NCI-H2107 treated with DMSO at 0.1 percent for 48 hours (cell line): ENCODE results near the gene UGGT1.
A peak's percentile ranks its signal among the peaks of the same experiment; 100 is the strongest.

ENCODE experiments used
- DNase-seq: peaks from one replicate; lab custom pipeline; 2025; ENCODE audit not compliant: unreplicated experiment; lab: John Stamatoyannopoulos, UW

UGGT1 gene, protein sequence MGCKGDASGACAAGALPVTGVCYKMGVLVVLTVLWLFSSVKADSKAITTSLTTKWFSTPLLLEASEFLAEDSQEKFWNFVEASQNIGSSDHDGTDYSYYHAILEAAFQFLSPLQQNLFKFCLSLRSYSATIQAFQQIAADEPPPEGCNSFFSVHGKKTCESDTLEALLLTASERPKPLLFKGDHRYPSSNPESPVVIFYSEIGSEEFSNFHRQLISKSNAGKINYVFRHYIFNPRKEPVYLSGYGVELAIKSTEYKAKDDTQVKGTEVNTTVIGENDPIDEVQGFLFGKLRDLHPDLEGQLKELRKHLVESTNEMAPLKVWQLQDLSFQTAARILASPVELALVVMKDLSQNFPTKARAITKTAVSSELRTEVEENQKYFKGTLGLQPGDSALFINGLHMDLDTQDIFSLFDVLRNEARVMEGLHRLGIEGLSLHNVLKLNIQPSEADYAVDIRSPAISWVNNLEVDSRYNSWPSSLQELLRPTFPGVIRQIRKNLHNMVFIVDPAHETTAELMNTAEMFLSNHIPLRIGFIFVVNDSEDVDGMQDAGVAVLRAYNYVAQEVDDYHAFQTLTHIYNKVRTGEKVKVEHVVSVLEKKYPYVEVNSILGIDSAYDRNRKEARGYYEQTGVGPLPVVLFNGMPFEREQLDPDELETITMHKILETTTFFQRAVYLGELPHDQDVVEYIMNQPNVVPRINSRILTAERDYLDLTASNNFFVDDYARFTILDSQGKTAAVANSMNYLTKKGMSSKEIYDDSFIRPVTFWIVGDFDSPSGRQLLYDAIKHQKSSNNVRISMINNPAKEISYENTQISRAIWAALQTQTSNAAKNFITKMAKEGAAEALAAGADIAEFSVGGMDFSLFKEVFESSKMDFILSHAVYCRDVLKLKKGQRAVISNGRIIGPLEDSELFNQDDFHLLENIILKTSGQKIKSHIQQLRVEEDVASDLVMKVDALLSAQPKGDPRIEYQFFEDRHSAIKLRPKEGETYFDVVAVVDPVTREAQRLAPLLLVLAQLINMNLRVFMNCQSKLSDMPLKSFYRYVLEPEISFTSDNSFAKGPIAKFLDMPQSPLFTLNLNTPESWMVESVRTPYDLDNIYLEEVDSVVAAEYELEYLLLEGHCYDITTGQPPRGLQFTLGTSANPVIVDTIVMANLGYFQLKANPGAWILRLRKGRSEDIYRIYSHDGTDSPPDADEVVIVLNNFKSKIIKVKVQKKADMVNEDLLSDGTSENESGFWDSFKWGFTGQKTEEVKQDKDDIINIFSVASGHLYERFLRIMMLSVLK (N-terminal part only)

GRCh38 chr2:128090945-128091725 lies at the start of gene UGGT1:
TSS of gene UGGT1 (plus strand) at chr2:128091200. CDS start at chr2:128091358, 158 bp downstream.
- peak; percentile 85 for DNase-seq

DNA sequence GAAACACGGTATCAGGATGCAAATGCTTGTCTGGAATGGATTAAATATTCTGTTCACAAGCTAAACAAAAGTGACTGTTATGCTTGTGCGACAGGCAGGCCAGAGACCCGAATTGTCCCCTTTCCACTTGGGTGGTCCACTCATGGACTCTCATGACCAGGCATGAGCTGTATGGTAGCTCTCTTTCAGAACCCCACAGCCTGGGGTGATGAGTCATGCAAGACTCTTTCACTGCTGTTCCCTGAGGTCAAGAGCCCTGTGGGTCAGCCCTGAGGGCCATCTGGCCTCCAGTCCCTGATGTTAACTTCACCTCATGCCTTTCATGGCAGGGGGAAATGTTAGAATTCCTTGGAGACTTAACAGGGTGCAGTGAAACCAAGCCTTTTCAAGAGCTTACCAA lies 49.4 kb upstream of the UGGT1 start:
- no peak for DNase-seq

DNA sequence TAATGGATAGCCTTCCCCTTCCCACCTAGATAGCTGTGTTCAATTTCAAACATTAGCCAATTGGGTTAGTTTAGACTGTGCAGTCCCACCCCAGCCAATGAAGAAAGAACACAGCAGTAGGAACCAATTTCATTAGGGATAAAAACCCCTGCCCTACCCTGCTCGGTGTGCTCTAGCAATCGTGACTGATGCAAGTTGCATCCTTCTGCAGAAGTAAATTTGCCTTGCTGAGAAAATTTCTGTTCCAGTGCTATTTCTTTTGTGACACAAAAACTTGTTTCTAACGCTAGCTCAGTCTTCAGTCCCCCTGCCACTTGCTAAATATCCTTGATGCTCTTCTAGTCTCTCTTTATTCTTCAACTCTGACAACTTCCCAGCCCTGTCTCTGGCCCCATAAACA lies 48.0 kb upstream of the UGGT1 start:
- no peak for DNase-seq

- no peak for DNase-seq
These were observed 37.7 kb upstream of the UGGT1 start for GRCh38 chr2:128053331-128053730.

GRCh38 chr2:128054104-128054885 lies 36.7 kb upstream of the UGGT1 start:
- DNase-seq: no peak

DNA sequence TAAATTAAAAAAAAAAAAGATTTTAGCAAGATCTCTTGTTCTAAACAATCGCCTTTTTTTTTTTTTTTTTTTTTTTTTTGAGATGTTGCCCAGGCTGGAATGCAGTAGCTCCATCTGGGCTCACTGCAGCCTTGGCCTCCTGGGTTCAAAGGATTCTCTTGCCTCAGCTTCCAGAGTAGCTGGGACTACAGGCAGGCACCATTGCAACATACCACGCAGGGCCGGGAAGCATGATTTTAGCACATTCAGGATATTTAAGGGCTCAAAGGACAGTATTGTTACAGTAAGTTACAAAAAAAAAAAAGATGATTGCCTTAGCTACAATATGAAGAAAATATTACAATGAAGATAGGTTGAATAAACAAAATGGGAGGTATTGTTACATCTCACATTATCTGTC lies 33.7 kb upstream of the UGGT1 start:
- DNase-seq: no peak

DNA sequence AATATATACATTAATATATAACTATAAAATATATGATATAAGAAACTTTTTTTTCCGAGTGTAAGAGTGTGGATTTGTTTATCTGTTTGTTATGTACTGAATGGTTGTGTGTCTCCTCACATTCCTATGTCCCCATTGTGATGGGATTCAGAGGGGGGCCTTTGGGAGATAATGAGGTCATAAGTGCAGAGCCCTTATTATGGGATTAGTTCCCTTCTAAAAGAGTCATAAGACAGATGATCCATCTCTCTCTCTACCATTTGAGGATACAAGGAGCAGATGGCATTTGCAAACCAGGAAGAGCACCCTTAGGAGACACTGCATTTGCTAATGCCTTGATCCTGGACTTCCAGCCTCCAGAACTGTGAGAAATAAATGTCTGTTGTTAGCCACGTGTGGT lies 32.9 kb upstream of the UGGT1 start:
- DNase-seq: no peak

GRCh38 chr2:128062571-128062970 lies 28.4 kb upstream of the UGGT1 start:
- DNase-seq: no peak

- DNase-seq: no peak
These were observed 26.6 kb upstream of the UGGT1 start for GRCh38 chr2:128064353-128064752.

- no peak for DNase-seq
These were observed 21.2 kb upstream of the UGGT1 start for GRCh38 chr2:128069769-128070168.

DNA sequence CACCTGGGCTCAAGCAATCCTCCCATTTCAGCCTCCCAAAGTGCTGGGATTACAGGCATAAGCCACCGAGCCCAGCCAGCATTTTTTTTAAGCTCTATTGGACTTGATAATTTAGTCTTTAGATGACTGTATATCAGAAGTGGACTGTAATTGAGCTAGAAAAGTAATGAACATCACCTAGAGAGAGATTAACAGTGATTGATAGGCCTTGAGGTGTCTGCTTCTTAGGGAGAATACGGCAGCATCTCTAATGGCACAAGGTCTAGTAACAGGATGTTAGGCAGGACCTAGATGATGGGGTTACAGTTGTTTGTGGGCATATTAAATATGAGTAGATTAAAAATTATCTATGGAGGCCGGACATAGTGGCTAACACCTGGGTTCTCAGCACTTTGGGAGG lies 17.7 kb upstream of the UGGT1 start:
- no peak for DNase-seq

- no peak for DNase-seq
These were observed 14.4 kb upstream of the UGGT1 start for GRCh38 chr2:128076461-128077106.

DNA sequence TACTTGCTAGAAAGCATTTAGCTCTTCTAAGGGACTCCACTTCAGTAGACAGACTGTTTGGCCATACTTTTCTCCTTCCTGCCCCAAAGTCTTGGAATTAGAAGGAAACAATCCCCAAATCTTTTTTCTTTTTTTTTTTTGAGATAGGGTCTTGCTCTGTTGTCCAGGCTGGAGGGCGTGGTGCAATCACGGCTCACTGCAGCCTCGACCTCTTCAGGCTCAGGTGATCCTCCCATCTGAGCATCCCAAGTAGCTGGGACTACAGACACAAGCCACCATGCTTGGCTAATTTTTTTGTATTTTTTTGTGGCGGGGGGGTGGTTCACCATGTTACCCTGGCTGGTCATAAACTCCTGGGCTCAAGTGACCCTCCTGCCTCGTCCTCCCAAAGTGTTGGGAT lies 6.2 kb upstream of the UGGT1 start:
- no peak for DNase-seq

- no peak for DNase-seq
These were observed 4.8 kb upstream of the UGGT1 start for GRCh38 chr2:128086244-128086643.

- DNase-seq: peak; percentile 1
These were observed 440 bp upstream of the UGGT1 start for GRCh38 chr2:128090575-128090944.

GRCh38 chr2:128091726-128092080 lies 703 bp downstream of the UGGT1 start:
- peak; percentile 18 for DNase-seq

- DNase-seq: no peak
These were observed 1.7 kb downstream of the UGGT1 start for GRCh38 chr2:128092656-128093055.

- no peak for DNase-seq
These were observed 2.8 kb downstream of the UGGT1 start for GRCh38 chr2:128093762-128094161.

DNA sequence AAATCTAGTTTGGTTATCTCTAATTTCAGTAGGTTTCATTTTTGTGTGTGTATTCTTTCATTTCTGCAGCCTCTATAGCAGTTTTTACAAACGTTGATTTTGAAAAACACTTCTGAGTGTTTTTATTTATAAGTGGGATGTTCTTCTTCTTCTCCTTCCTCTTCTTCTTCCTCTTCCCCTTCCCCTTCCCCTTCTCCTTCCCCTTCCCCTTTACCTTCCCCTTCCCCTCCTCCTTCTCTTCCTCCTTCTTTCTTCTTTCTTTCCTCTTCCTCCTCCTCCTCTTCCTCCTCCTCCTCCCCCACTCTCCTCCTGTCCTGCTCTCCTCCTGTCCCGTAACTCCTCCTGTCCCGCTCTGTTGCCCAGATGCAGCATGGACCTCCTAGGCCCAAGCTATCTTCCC lies 4.2 kb downstream of the UGGT1 start:
- no peak for DNase-seq
